ENCODE data around the gene PCDHGB2. TPM values are rescaled to one million over a fixed set of nuclear protein-coding genes. Genes with fewer than 3 reads are reported as not detected.

PCDHGB2 gene
- total and polyA plus RNA-seq, 2 of the 8 experiments (the other 6 are each of a cell fraction or from before 2014, with no cell fraction given): 1.9 to 2.9 TPM

DNA sequence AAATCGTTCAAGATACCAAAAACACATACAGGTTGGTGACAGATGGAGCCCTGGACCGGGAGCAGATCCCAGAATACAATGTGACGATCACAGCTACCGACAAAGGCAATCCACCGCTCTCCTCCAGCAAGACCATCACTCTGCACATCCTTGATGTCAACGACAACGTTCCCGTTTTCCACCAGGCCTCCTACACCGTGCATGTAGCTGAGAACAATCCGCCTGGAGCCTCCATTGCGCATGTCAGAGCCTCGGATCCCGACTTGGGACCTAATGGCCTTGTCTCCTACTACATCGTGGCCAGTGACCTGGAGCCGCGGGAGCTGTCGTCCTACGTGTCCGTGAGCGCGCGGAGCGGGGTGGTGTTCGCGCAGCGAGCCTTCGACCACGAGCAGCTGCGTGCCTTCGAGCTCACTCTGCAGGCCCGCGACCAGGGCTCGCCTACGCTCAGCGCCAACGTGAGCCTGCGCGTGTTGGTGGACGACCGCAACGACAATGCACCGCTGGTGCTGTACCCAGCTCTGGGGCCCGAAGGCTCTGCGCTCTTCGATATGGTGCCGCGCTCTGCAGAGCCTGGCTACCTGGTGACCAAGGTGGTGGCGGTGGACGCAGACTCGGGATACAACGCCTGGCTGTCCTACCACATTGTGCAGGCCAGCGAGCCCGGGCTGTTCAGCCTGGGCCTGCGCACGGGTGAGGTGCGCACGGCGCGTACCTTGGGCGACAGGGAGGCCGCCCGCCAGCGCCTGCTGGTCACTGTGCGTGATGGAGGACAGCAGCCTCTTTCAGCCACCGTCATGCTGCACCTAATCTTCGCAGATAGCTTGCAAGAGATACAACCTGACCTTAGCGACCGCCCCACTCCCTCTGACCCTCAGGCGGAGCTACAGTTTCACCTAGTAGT, 12.0 kb downstream of the PCDHGB2 start:
- peaks cover 0 to 3% (median 0%) of the 10 kb centered on the region in 4 experiments; a peak in 2 of 8 replicates for H3K36me3 ChIP-seq (ENCODE audit: control insufficient read depth in 2 of 4, insufficient read depth in 4 of 4, low read length in 3 of 4)
- no peak overlapping the region for H2AK5ac ChIP-seq (ENCODE audit: low read depth, low read length)
- no peak overlapping the region for H2BK5ac ChIP-seq (ENCODE audit: low read depth, low read length)
- no peaks in the 10 kb centered on the region for H3K23me2 ChIP-seq (ENCODE audit: low read depth, low read length)
- no peak for FAIRE-seq
- H3K18ac ChIP-seq (ENCODE audit: extremely low read depth, low read length): no peak overlapping the region
- no peak overlapping the region for H4K91ac ChIP-seq (replicated peaks; ENCODE audit: insufficient read length, low read length)
- no peaks in the 10 kb centered on the region for H3K27me3 ChIP-seq (replicated peaks in 1 of 4; ENCODE audit: control insufficient read depth in 3 of 4, extremely low read depth in 1 of 4, insufficient read depth in 3 of 4, low read length in 3 of 4)
- WGBS, 2 experiments (ENCODE audit: extremely low coverage in 1 of 2, insufficient coverage in 1 of 2, insufficient read length in 1 of 2, insufficient replicate concordance in 2 of 2, low coverage in 1 of 2, low lambda C conversion rate in 2 of 2, missing lambda C conversion rate in 1 of 2): 95% methylated on average over 55 of the region's 69 CpGs; no CpG with 5 or more reads in 1 of the 2 experiments
- no peaks in the 10 kb centered on the region for H3K79me1 ChIP-seq (ENCODE audit: low read depth, low read length)
- H3K4me3 ChIP-seq (ENCODE audit: extremely low read depth in 1 of 4, insufficient read depth in 2 of 4, low read depth in 3 of 4, low read length in 4 of 4): no peak overlapping the region
- no peaks in the 10 kb centered on the region for H3K4me1 ChIP-seq (replicated peaks in 1 of 4; ENCODE audit: control insufficient read depth in 3 of 4, insufficient read depth in 4 of 4, low read length in 3 of 4)
- no peak overlapping the region for H3K27ac ChIP-seq (ENCODE audit: low read depth, low read length)
- peaks cover 36 to 54% of the 10 kb centered on the region in 2 experiments; a peak in 3 of 4 replicates for H3K9me3 ChIP-seq (ENCODE audit: insufficient read depth in 2 of 2, low read depth in 1 of 2, low read length in 1 of 2)
- no peak overlapping the region for H2BK20ac ChIP-seq (ENCODE audit: low read length)
- H4K20me1 ChIP-seq (replicated peaks in 1 of 2; ENCODE audit: control insufficient read depth in 1 of 2, insufficient read depth in 2 of 2, low read length in 2 of 2): no peaks in the 10 kb centered on the region
- no peak overlapping the region for H3K4ac ChIP-seq (replicated peaks; ENCODE audit: insufficient read length, low read depth, low read length)
- ChIA-PET CTCF (ENCODE audit: partially characterized antibody) (interaction anchor here (0.7 to 3.7 kb wide), 21 partner anchors 9 to 256 kb away, joined by 3 to 27 read pairs (median 5); partner anchors contain the start of genes PCDHB10, PCDHB11, PCDHB9 and PCDHGA10), POLR2A (ENCODE audit: partially characterized antibody) (no interaction called here)
- no peak overlapping the region for H3K9ac ChIP-seq (replicated peaks in 1 of 4; ENCODE audit: extremely low read depth in 1 of 4, low read depth in 3 of 4, low read length in 3 of 4)
- no peak overlapping the region for H3K14ac ChIP-seq (ENCODE audit: insufficient read length)
- no peak overlapping the region for H3K23ac ChIP-seq (ENCODE audit: insufficient read length)
- H4K8ac ChIP-seq (ENCODE audit: extremely low read depth, insufficient read depth, low read length): no peak overlapping the region
- no peak overlapping the region for H2BK12ac ChIP-seq (ENCODE audit: low read depth, low read length)
- no peak overlapping the region for H2BK120ac ChIP-seq (replicated peaks; ENCODE audit: low read depth, low read length)
- no peaks in the 10 kb centered on the region for H3K79me2 ChIP-seq (ENCODE audit: control insufficient read depth in 1 of 2, insufficient read depth in 2 of 2, low read length in 2 of 2)
- no peak for DNase-seq (ENCODE audit: low read depth in 1 of 2, low spot score in 2 of 2)
- H4K5ac ChIP-seq (ENCODE audit: insufficient read length, low read depth, low read length): no peak overlapping the region
- H2BK15ac ChIP-seq (ENCODE audit: low read length): no peak overlapping the region
- H3K56ac ChIP-seq (replicated peaks; ENCODE audit: insufficient read length, low read depth, low read length): no peak overlapping the region
- no peak overlapping the region for H2AFZ ChIP-seq (ENCODE audit: low read length)
- no peak overlapping the region for H3K4me2 ChIP-seq (ENCODE audit: insufficient read depth in 1 of 2, low read depth in 2 of 2, low read length in 2 of 2)
- no peak for TF ChIP-seq YY1 (IDR thresholded peaks at IDR 0.05; ENCODE audit: low read depth, low read length)
- TF ChIP-seq, protein P1, sequence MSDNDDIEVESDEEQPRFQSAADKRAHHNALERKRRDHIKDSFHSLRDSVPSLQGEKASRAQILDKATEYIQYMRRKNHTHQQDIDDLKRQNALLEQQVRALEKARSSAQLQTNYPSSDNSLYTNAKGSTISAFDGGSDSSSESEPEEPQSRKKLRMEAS (IDR thresholded peaks at IDR 0.05): no peak
- no peak for TF ChIP-seq TAF1 (IDR thresholded peaks at IDR 0.05; ENCODE audit: low read depth, low read length)
- no peak for TF ChIP-seq HDAC2 (IDR thresholded peaks at IDR 0.05; ENCODE audit: borderline replicate concordance in 1 of 2, low read depth in 2 of 2, low read length in 2 of 2)
- TF ChIP-seq CHD2 (IDR thresholded peaks at IDR 0.05; ENCODE audit: low read length): no peak
- no peak for TF ChIP-seq RBBP5 (IDR thresholded peaks at IDR 0.05; ENCODE audit: borderline replicate concordance, low read depth, low read length)
- no peak for TF ChIP-seq EP300 (IDR thresholded peaks at IDR 0.05; ENCODE audit: borderline replicate concordance in 1 of 2, low read depth in 2 of 2, low read length in 2 of 2)
- no peak for TF ChIP-seq TAF7 (optimal IDR thresholded peaks at IDR 0.05; ENCODE audit: borderline replicate concordance, low read depth, low read length)
- TF ChIP-seq SP2 (IDR thresholded peaks at IDR 0.05; ENCODE audit: low read length): no peak
- TF ChIP-seq RNF2 (IDR thresholded peaks at IDR 0.05; ENCODE audit: borderline replicate concordance, low read depth, low read length, missing control alignments, poor library complexity, severe bottlenecking): no peak
- no peak for TF ChIP-seq POU5F1 (IDR thresholded peaks at IDR 0.05; ENCODE audit: low read depth, low read length)

All from H1 (cell line).